ENCODE measurements around the gene CHD6. TPM values are rescaled to one million over a fixed set of nuclear protein-coding genes. Genes with fewer than 3 reads are reported as not detected.

CHD6 gene
- total RNA-seq, 1 experiment from 2014 or later, result 46.7 TPM

DNA sequence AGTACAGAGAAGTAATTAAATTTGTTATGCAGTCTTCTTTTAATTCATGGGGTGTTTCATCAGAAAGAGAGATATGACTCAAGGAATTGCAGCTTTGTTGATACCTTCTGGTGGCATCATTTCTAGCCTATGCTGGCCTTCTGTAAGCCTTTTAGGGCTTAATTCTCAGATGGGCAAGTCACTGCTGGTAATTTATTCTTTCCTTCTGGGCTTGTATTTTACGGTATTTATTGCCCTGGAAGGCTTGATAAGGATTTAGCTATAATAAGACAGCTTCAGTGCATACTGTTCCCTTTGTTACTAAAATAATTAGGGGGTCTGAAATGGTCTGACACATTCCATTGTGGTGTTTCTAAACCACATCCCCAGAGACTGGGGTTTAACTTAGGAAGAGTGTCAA, 193.6 kb downstream of the CHD6 start:
- intact Hi-C loops (cut with micrococcal nuclease; ENCODE audit: unreplicated experiment), result no loop called here
- peaks cover 32% of the 10 kb centered on the region for H3K36me3 ChIP-seq (ENCODE audit: insufficient read depth, low read length, poor library complexity, severe bottlenecking)
- H3K27ac ChIP-seq (ENCODE audit: low read depth, low read length, poor library complexity, severe bottlenecking), result peak overlapping the region; percentile 82
- no peaks in the 10 kb centered on the region for H3K9me3 ChIP-seq (ENCODE audit: low read depth, low read length, poor library complexity, severe bottlenecking)
- H3K27me3 ChIP-seq (replicated peaks; ENCODE audit: insufficient read depth, low read depth, low read length, poor library complexity), result no peaks in the 10 kb centered on the region
- ChIA-PET CTCF (no interaction called here), POLR2A (ENCODE audit: low non-redundant PET) (no interaction called here)
- peaks cover 33% of the 10 kb centered on the region for H3K4me1 ChIP-seq (ENCODE audit: insufficient read depth, low read length, poor library complexity, severe bottlenecking)
- DNase-seq (ENCODE audit: low spot score), result peak; percentile 67
- H3K4me3 ChIP-seq (ENCODE audit: low read depth, low read length, poor library complexity, severe bottlenecking), result no peak overlapping the region
- no TSS peak for BruUV-seq (replicated peaks)
- TF ChIP-seq CTCF (conservative IDR thresholded peaks at IDR 0.05; ENCODE audit: low read depth, low read length) (no peak), EZH2 (IDR thresholded peaks at IDR 0.05; ENCODE audit: borderline replicate concordance, low read depth, low read length, poor library complexity, severe bottlenecking) (no peak)

GRCh38 chr20:41424011-41424410, 194.2 kb downstream of the CHD6 start:
- H3K36me3 ChIP-seq (ENCODE audit: insufficient read depth, low read length, poor library complexity, severe bottlenecking), result peaks cover 32% of the 10 kb centered on the region

GRCh38 chr20:41422953-41423352, 195.2 kb downstream of the CHD6 start:
- H3K27me3 ChIP-seq (replicated peaks; ENCODE audit: insufficient read depth, low read depth, low read length, poor library complexity), result no peaks in the 10 kb centered on the region
- peaks cover 33% of the 10 kb centered on the region for H3K4me1 ChIP-seq (ENCODE audit: insufficient read depth, low read length, poor library complexity, severe bottlenecking)
- peaks cover 32% of the 10 kb centered on the region for H3K36me3 ChIP-seq (ENCODE audit: insufficient read depth, low read length, poor library complexity, severe bottlenecking)
- no TSS peak for BruUV-seq (replicated peaks)
- intact Hi-C loops (cut with micrococcal nuclease; ENCODE audit: unreplicated experiment), result no loop called here
- DNase-seq (ENCODE audit: low spot score), result peak; percentile 32
- no peak for TF ChIP-seq CTCF (conservative IDR thresholded peaks at IDR 0.05; ENCODE audit: low read depth, low read length)
- TF ChIP-seq EZH2 (IDR thresholded peaks at IDR 0.05; ENCODE audit: borderline replicate concordance, low read depth, low read length, poor library complexity, severe bottlenecking), result no peak
- no peak overlapping the region for H3K4me3 ChIP-seq (ENCODE audit: low read depth, low read length, poor library complexity, severe bottlenecking)
- ChIA-PET CTCF (no interaction called here), POLR2A (ENCODE audit: low non-redundant PET) (no interaction called here)
- no peaks in the 10 kb centered on the region for H3K9me3 ChIP-seq (ENCODE audit: low read depth, low read length, poor library complexity, severe bottlenecking)
- H3K27ac ChIP-seq (ENCODE audit: low read depth, low read length, poor library complexity, severe bottlenecking), result peak overlapping the region; percentile 82

More at GRCh38 chr20:41424011-41424410, 194.2 kb downstream of the CHD6 start:
- Histone ChIP-seq H3K27ac (ENCODE audit: low read depth, low read length, poor library complexity, severe bottlenecking) (peak overlapping the region; percentile 82), H3K4me1 (ENCODE audit: insufficient read depth, low read length, poor library complexity, severe bottlenecking) (peaks cover 33% of the 10 kb centered on the region), H3K9me3 (ENCODE audit: low read depth, low read length, poor library complexity, severe bottlenecking) (no peaks in the 10 kb centered on the region), H3K27me3 (replicated peaks; ENCODE audit: insufficient read depth, low read depth, low read length, poor library complexity) (no peaks in the 10 kb centered on the region), H3K4me3 (ENCODE audit: low read depth, low read length, poor library complexity, severe bottlenecking) (no peak overlapping the region)
- no peak for DNase-seq (ENCODE audit: low spot score)
- intact Hi-C loops (cut with micrococcal nuclease; ENCODE audit: unreplicated experiment), result no loop called here
- TF ChIP-seq CTCF (conservative IDR thresholded peaks at IDR 0.05; ENCODE audit: low read depth, low read length), result no peak
- no peak for TF ChIP-seq EZH2 (IDR thresholded peaks at IDR 0.05; ENCODE audit: borderline replicate concordance, low read depth, low read length, poor library complexity, severe bottlenecking)
- BruUV-seq (replicated peaks), result no TSS peak
- ChIA-PET POLR2A (ENCODE audit: low non-redundant PET) (no interaction called here), CTCF (no interaction called here)

Data from A673 (cell line).